ENCODE data around the gene GIT1.
A peak's percentile ranks its signal among the peaks of the same experiment; 100 is the strongest.

DNA sequence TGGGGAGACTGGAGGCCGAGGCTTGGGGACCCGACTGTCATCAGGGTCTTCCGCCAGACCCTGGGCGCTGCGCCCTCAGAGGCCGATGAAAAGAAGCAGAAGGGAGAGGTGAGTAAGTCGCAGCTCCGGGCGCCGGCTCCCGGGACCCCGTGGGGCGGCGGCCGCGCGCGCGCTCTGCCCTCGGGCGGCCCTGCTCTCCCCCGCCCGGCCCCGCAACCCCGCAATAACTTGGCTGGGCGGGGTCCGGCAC is 22.2 kb downstream of the GIT1 start:
- TF ChIP-seq, protein P1, sequence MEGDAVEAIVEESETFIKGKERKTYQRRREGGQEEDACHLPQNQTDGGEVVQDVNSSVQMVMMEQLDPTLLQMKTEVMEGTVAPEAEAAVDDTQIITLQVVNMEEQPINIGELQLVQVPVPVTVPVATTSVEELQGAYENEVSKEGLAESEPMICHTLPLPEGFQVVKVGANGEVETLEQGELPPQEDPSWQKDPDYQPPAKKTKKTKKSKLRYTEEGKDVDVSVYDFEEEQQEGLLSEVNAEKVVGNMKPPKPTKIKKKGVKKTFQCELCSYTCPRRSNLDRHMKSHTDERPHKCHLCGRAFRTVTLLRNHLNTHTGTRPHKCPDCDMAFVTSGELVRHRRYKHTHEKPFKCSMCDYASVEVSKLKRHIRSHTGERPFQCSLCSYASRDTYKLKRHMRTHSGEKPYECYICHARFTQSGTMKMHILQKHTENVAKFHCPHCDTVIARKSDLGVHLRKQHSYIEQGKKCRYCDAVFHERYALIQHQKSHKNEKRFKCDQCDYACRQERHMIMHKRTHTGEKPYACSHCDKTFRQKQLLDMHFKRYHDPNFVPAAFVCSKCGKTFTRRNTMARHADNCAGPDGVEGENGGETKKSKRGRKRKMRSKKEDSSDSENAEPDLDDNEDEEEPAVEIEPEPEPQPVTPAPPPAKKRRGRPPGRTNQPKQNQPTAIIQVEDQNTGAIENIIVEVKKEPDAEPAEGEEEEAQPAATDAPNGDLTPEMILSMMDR (IDR thresholded peaks at IDR 0.05), result no peak
- peak in 1 of 2 donors; percentile 1 for TF ChIP-seq POLR2A (IDR thresholded peaks at IDR 0.05)

Measured in heart left ventricle (tissue), 13 donors.